Astrocyte (in vitro differentiated cells and primary cell): ENCODE results near the gene CCDC87. TPM values are rescaled to one million over a fixed set of nuclear protein-coding genes. Genes with fewer than 3 reads are reported as not detected.

ENCODE experiments used
- DNase-seq: peaks from one replicate; pipeline ENCODE4 v3.0.0-alpha.2; 2010; ENCODE audit warnings: low read depth
- FAIRE-seq: peaks from 2 replicates; lab custom pipeline; 2011; peaks lifted over from hg19 to GRCh38; lab: Jason Lieb, UNC
- H2AFZ ChIP-seq: 2 replicates; pipeline ENCODE4 v1.6.0; 2012; ENCODE audit warnings: low read depth, low read length, inconsistent platforms
- H3K27ac ChIP-seq: 2 replicates; pipeline ENCODE4 v1.5.1; 2011; ENCODE audit warnings: low read depth, low read length, inconsistent platforms
- H3K27me3 ChIP-seq: 2 replicates; pipeline ENCODE4 v1.6.0; 2011; ENCODE audit warnings: low read length, inconsistent platforms; ENCODE audit not compliant: insufficient read depth
- H3K36me3 ChIP-seq: 2 replicates; pipeline ENCODE4 v1.5.1; 2011; ENCODE audit warnings: low read length, inconsistent platforms; ENCODE audit not compliant: insufficient read depth
- H3K4me1 ChIP-seq: 2 replicates; pipeline ENCODE4 v1.5.1; 2011; ENCODE audit warnings: low read length, inconsistent platforms; ENCODE audit not compliant: insufficient read depth
- H3K4me2 ChIP-seq: 2 replicates; pipeline ENCODE4 v1.6.0; 2012; ENCODE audit warnings: low read length, inconsistent platforms
- H3K4me3 ChIP-seq: 2 replicates; pipeline ENCODE4 v1.5.1; 2011; ENCODE audit warnings: low read depth, mild to moderate bottlenecking, low read length, inconsistent platforms; ENCODE audit not compliant: insufficient read depth
- H3K79me2 ChIP-seq: 2 replicates; pipeline ENCODE4 v1.6.0; 2012; ENCODE audit warnings: mild to moderate bottlenecking, low read length, inconsistent platforms; ENCODE audit not compliant: insufficient read depth
- H3K9ac ChIP-seq: 2 replicates; pipeline ENCODE4 v1.6.0; 2012; ENCODE audit warnings: mild to moderate bottlenecking, low read length, inconsistent platforms
- H3K9me3 ChIP-seq: 2 replicates; pipeline ENCODE4 v1.5.1; 2012; ENCODE audit warnings: low read depth, mild to moderate bottlenecking, low read length, inconsistent platforms; ENCODE audit not compliant: insufficient read depth
- H4K20me1 ChIP-seq: 2 replicates; pipeline ENCODE4 v1.6.0; 2012; ENCODE audit warnings: low read length, inconsistent platforms; ENCODE audit not compliant: insufficient read depth
- H3K27ac Mint-ChIP-seq: one replicate; pipeline ENCODE4 v1.8.0; 2021; ENCODE audit warnings: mild to moderate bottlenecking, mixed read lengths; ENCODE audit not compliant: unreplicated experiment
- H3K27me3 Mint-ChIP-seq: one replicate; pipeline ENCODE4 v1.8.0; 2021; ENCODE audit warnings: low read depth, mixed read lengths; ENCODE audit not compliant: unreplicated experiment
- H3K36me3 Mint-ChIP-seq: one replicate; pipeline ENCODE4 v1.8.0; 2021; ENCODE audit warnings: low read depth, mixed read lengths; ENCODE audit not compliant: unreplicated experiment
- H3K4me1 Mint-ChIP-seq: one replicate; pipeline ENCODE4 v1.8.0; 2021; ENCODE audit warnings: low read depth, mixed read lengths; ENCODE audit not compliant: unreplicated experiment
- H3K4me3 Mint-ChIP-seq: one replicate; pipeline ENCODE4 v1.8.0; 2021; ENCODE audit warnings: mild to moderate bottlenecking, moderate library complexity, mixed read lengths; ENCODE audit not compliant: unreplicated experiment
- H3K9me3 Mint-ChIP-seq: one replicate; pipeline ENCODE4 v1.8.0; 2021; ENCODE audit warnings: mild to moderate bottlenecking, mixed read lengths; ENCODE audit not compliant: unreplicated experiment
- EZH2 ChIP-seq: IDR thresholded peaks from 2 replicates; pipeline ENCODE4 v1.6.1; 2012; ENCODE audit warnings: mild to moderate bottlenecking, low read length, inconsistent platforms; ENCODE audit not compliant: insufficient read depth
- total RNA-seq: library from RNA; stranded (reverse); gene quantifications from 2 replicates; pipeline ENCODE4 v1.2.1, GENCODE V29; 2021
- TF ChIP-seq, protein P1 (sequence below): IDR thresholded peaks from 2 replicates; pipeline ENCODE4 v1.5.1; 2011; ENCODE audit warnings: low read depth, mild to moderate bottlenecking, inconsistent platforms, low read length, moderate library complexity; ENCODE audit not compliant: insufficient read depth

Gene CCDC87
- total RNA-seq, 1 donor from 2014 or later, result 0.34 TPM

- H3K36me3 ChIP-seq, result no peaks in the 10 kb centered on the region
- TF ChIP-seq, protein P1, sequence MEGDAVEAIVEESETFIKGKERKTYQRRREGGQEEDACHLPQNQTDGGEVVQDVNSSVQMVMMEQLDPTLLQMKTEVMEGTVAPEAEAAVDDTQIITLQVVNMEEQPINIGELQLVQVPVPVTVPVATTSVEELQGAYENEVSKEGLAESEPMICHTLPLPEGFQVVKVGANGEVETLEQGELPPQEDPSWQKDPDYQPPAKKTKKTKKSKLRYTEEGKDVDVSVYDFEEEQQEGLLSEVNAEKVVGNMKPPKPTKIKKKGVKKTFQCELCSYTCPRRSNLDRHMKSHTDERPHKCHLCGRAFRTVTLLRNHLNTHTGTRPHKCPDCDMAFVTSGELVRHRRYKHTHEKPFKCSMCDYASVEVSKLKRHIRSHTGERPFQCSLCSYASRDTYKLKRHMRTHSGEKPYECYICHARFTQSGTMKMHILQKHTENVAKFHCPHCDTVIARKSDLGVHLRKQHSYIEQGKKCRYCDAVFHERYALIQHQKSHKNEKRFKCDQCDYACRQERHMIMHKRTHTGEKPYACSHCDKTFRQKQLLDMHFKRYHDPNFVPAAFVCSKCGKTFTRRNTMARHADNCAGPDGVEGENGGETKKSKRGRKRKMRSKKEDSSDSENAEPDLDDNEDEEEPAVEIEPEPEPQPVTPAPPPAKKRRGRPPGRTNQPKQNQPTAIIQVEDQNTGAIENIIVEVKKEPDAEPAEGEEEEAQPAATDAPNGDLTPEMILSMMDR, result no peak
- no peak for TF ChIP-seq EZH2
- peaks cover 9% of the 10 kb centered on the region for H3K79me2 ChIP-seq
- H3K4me1 Mint-ChIP-seq, result peaks cover 14% of the 10 kb centered on the region
- DNase-seq (no peak), FAIRE-seq (no peak)
- H3K27ac Mint-ChIP-seq, result peak overlapping the region; percentile 99
- H3K36me3 Mint-ChIP-seq, result peaks cover 9% of the 10 kb centered on the region
- no peaks in the 10 kb centered on the region for H3K27me3 ChIP-seq
- H2AFZ ChIP-seq, result peak overlapping the region; percentile 95
- H3K4me2 ChIP-seq, result peak overlapping the region; percentile 99
- no peaks in the 10 kb centered on the region for H3K9me3 ChIP-seq
- H3K27ac ChIP-seq, result no peak overlapping the region
- peak overlapping the region; percentile 99 for H3K4me3 Mint-ChIP-seq
- H3K9ac ChIP-seq, result peak overlapping the region; percentile 86
- peak overlapping the region; percentile 87 for H3K4me3 ChIP-seq
- H3K9me3 Mint-ChIP-seq, result peaks cover 10% of the 10 kb centered on the region
- H3K4me1 ChIP-seq, result peaks cover 15% of the 10 kb centered on the region
- peaks cover 17% of the 10 kb centered on the region for H4K20me1 ChIP-seq
- no peaks in the 10 kb centered on the region for H3K27me3 Mint-ChIP-seq
These were observed 787 bp upstream of the CCDC87 start for GRCh38 chr11:66593650-66594049.

DNA sequence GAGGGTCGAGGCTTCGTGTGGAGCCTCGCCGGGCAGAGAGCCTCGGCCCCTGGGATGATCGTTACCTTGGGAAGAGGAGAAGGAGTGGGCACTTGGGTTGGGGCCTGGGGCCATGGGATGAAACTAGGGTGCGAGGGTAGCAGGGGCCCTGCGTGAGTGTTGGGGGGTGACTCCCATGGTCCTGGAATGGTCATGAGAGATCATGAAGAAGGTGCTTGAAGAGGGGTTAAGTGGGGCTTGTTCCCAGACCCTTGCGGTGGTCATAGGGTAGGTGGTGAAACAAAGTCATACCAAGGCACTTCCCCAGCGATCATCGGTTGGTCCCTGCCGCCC is 406 bp upstream of the CCDC87 start:
- Mint-ChIP-seq H3K4me3 (peak overlapping the region; percentile 99), H3K27me3 (no peaks in the 10 kb centered on the region), H3K27ac (peak overlapping the region; percentile 99), H3K36me3 (peaks cover 9% of the 10 kb centered on the region), H3K9me3 (peaks cover 10% of the 10 kb centered on the region), H3K4me1 (peaks cover 14% of the 10 kb centered on the region)
- H3K36me3 ChIP-seq, result no peaks in the 10 kb centered on the region
- no peak for FAIRE-seq
- DNase-seq, result no peak
- peak overlapping the region; percentile 86 for H3K9ac ChIP-seq
- H2AFZ ChIP-seq, result peak overlapping the region; percentile 95
- H3K27ac ChIP-seq, result peak overlapping the region; percentile 68
- no peaks in the 10 kb centered on the region for H3K27me3 ChIP-seq
- peak overlapping the region; percentile 99 for H3K4me2 ChIP-seq
- no peaks in the 10 kb centered on the region for H3K9me3 ChIP-seq
- TF ChIP-seq EZH2, result no peak
- TF ChIP-seq, protein P1, result no peak
- H3K79me2 ChIP-seq, result peaks cover 9% of the 10 kb centered on the region
- peaks cover 16% of the 10 kb centered on the region for H4K20me1 ChIP-seq
- peaks cover 15% of the 10 kb centered on the region for H3K4me1 ChIP-seq
- peak overlapping the region; percentile 87 for H3K4me3 ChIP-seq

DNA sequence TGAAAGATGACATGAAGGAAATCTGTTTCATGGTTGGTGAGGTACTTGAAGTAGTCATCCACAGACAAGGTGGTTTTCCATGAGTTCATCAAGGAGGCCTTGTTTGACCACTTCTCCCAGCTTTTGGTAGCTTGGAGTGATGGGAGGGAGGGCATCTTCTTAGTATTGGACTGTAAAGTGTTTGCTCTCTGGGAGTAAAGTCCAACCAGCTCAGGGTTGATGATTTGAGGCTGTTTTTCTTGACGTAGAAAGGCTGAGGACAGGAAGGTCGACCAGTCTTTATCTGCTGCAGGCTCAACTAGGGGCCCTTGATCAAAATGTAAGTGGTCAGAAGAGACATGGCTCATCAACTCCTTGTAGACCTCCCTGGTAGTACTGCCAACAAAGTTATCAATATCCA is 1.7 kb downstream of the CCDC87 start:
- H3K27me3 ChIP-seq, result no peaks in the 10 kb centered on the region
- H4K20me1 ChIP-seq, result peaks cover 16% of the 10 kb centered on the region
- H3K9me3 ChIP-seq, result no peaks in the 10 kb centered on the region
- DNase-seq (no peak), FAIRE-seq (no peak)
- H3K4me1 Mint-ChIP-seq, result peaks cover 14% of the 10 kb centered on the region
- peaks cover 5% of the 10 kb centered on the region for H3K27me3 Mint-ChIP-seq
- peaks cover 9% of the 10 kb centered on the region for H3K79me2 ChIP-seq
- H3K36me3 Mint-ChIP-seq, result peaks cover 9% of the 10 kb centered on the region
- H3K4me3 ChIP-seq, result no peak overlapping the region
- TF ChIP-seq EZH2, result no peak
- TF ChIP-seq, protein P1, result no peak
- no peak overlapping the region for H3K27ac Mint-ChIP-seq
- no peaks in the 10 kb centered on the region for H3K36me3 ChIP-seq
- H3K4me3 Mint-ChIP-seq, result no peak overlapping the region
- H3K27ac ChIP-seq, result no peak overlapping the region
- no peak overlapping the region for H3K4me2 ChIP-seq
- no peak overlapping the region for H2AFZ ChIP-seq
- H3K9ac ChIP-seq, result no peak overlapping the region
- peaks cover 14% of the 10 kb centered on the region for H3K9me3 Mint-ChIP-seq
- peaks cover 15% of the 10 kb centered on the region for H3K4me1 ChIP-seq
